Femur (tissue), 1 donor: ENCODE results near the gene DHTKD1.

Experiments used
- DNase-seq: peaks from one replicate; pipeline ENCODE4 v3.0.0-alpha.2; 2017

DHTKD1 gene

GRCh38 chr10:12068449-12069269 lies at the start of gene DHTKD1:
Gene DHTKD1 (plus strand): TSS chr10:12068954. CDS start chr10:12069034, 80 bp downstream.
- peak; percentile 99 for DNase-seq

GRCh38 chr10:12019283-12019971 lies 49.3 kb upstream of the DHTKD1 start:
- no peak for DNase-seq

GRCh38 chr10:12020574-12020973 lies 48.2 kb upstream of the DHTKD1 start:
- no peak for DNase-seq

GRCh38 chr10:12022580-12023257 lies 46.0 kb upstream of the DHTKD1 start:
- DNase-seq, result no peak

- no peak for DNase-seq
Observed at GRCh38 chr10:12025591-12025990, 43.2 kb upstream of the DHTKD1 start.

GRCh38 chr10:12027539-12027938 lies 41.2 kb upstream of the DHTKD1 start:
- DNase-seq, result no peak

GRCh38 chr10:12031404-12031803 lies 37.4 kb upstream of the DHTKD1 start:
- no peak for DNase-seq

GRCh38 chr10:12036073-12036655 lies 32.6 kb upstream of the DHTKD1 start:
- DNase-seq, result no peak

GRCh38 chr10:12041766-12042408 lies 26.9 kb upstream of the DHTKD1 start:
- peak; percentile 32 for DNase-seq

- peak; percentile 73 for DNase-seq
Observed at GRCh38 chr10:12042409-12042796, 26.4 kb upstream of the DHTKD1 start.

- peak; percentile 100 for DNase-seq
Observed at GRCh38 chr10:12042797-12043651, 25.7 kb upstream of the DHTKD1 start, which contains the start of gene UPF2. Gene UPF2 (minus strand): TSS chr10:12042809. CDS start chr10:12035423, 7,386 bp downstream.

GRCh38 chr10:12045596-12045995 lies 23.2 kb upstream of the DHTKD1 start:
- no peak for DNase-seq

- no peak for DNase-seq
Observed at GRCh38 chr10:12048547-12048946, 20.2 kb upstream of the DHTKD1 start.

GRCh38 chr10:12050528-12050927 lies 18.2 kb upstream of the DHTKD1 start:
- no peak for DNase-seq

- no peak for DNase-seq
Observed at GRCh38 chr10:12051241-12051640, 17.5 kb upstream of the DHTKD1 start.

GRCh38 chr10:12055732-12056131 lies 13.0 kb upstream of the DHTKD1 start:
- no peak for DNase-seq

GRCh38 chr10:12056748-12057147 lies 12.0 kb upstream of the DHTKD1 start:
- no peak for DNase-seq

GRCh38 chr10:12061124-12061523 lies 7.6 kb upstream of the DHTKD1 start:
- no peak for DNase-seq

- no peak for DNase-seq
Observed at GRCh38 chr10:12062754-12063482, 5.8 kb upstream of the DHTKD1 start.

GRCh38 chr10:12063483-12063818 lies 5.3 kb upstream of the DHTKD1 start:
- no peak for DNase-seq

GRCh38 chr10:12067336-12067735 lies 1.4 kb upstream of the DHTKD1 start:
- DNase-seq, result no peak
